ENCODE data around the gene TAAR9.

- no peak for TF ChIP-seq IRF3 (IDR thresholded peaks at IDR 0.05; ENCODE audit: low read depth, low read length)
- no peak for TF ChIP-seq CTCF (IDR thresholded peaks at IDR 0.05)
- no peak for TF ChIP-seq POLR2AphosphoS5 (IDR thresholded peaks at IDR 0.05; ENCODE audit: low read depth, low read length)
- TF ChIP-seq MAX (IDR thresholded peaks at IDR 0.05; ENCODE audit: low read depth), result no peak
- no peak for TF ChIP-seq FOXJ3 (CRISPR knock-in tag; IDR thresholded peaks at IDR 0.05)
- no peak for TF ChIP-seq EZH2phosphoT487 (IDR thresholded peaks at IDR 0.05; ENCODE audit: borderline replicate concordance, low read depth)
- no peak for TF ChIP-seq PBX3 (IDR thresholded peaks at IDR 0.05)
- no peak for TF ChIP-seq REST (IDR thresholded peaks at IDR 0.05; ENCODE audit: low read depth, low read length)
Measured at GRCh38 chr6:132537977-132538376, at the start of gene TAAR9.

Data from SK-N-SH (cell line).